Stimulated activated CD8-positive, alpha-beta memory T cell treated with anti-CD3 and anti-CD28 coated beads, Interleukin-15, amount 100 ng/mL, for 24 hours (primary cell): ENCODE results near the gene TAS2R30.
"Not testable (repeated sequence)": the region's sequence is repeated elsewhere in the genome, so short reads cannot be mapped to it uniquely, and the experiment has no call there.

Experiments
- DNase-seq: peaks from one replicate; pipeline ENCODE4 v3.0.0-alpha.2; 2020; ENCODE audit warnings: low read depth

TAS2R30 gene

GRCh38 chr12:11130382-11130781 is 4.1 kb downstream of the TAS2R30 start:
- DNase-seq, result no peak

GRCh38 chr12:11114130-11114529 is 20.3 kb downstream of the TAS2R30 start:
- not testable (repeated sequence) for DNase-seq

- not testable (repeated sequence) for DNase-seq
Observed at GRCh38 chr12:11111213-11111612, 23.2 kb downstream of the TAS2R30 start.

- no peak for DNase-seq
Observed at GRCh38 chr12:11108862-11109261, 25.6 kb downstream of the TAS2R30 start.

- no peak for DNase-seq
Observed at GRCh38 chr12:11107719-11108118, 26.7 kb downstream of the TAS2R30 start.

GRCh38 chr12:11106288-11106687 is 28.2 kb downstream of the TAS2R30 start:
- no peak for DNase-seq

GRCh38 chr12:11105546-11105945 is 28.9 kb downstream of the TAS2R30 start:
- no peak for DNase-seq

- DNase-seq, result not testable (repeated sequence)
Observed at GRCh38 chr12:11094910-11095309, 39.5 kb downstream of the TAS2R30 start.

GRCh38 chr12:11092128-11092527 is 42.3 kb downstream of the TAS2R30 start, which contains the start of gene TAS2R43:
TAS2R43 (minus strand) TSS chr12:11092313; CDS start chr12:11092229, 84 bp downstream.
- no peak for DNase-seq

GRCh38 chr12:11089246-11089645 is 45.2 kb downstream of the TAS2R30 start:
- no peak for DNase-seq

- DNase-seq, result no peak
Observed at GRCh38 chr12:11085419-11085818, 49.0 kb downstream of the TAS2R30 start.
